Activated CD4-positive, alpha-beta T cell treated with anti-CD3 and anti-CD28 coated beads for 48 hours (primary cell): ENCODE data around the gene DNPH1.

ENCODE experiments used
- DNase-seq: peaks from one replicate; pipeline ENCODE4 v3.0.0-alpha.2; 2020

Gene DNPH1

GRCh38 chr6:43207286-43207685 is 22.0 kb downstream of the DNPH1 start:
- DNase-seq = no peak

- DNase-seq = no peak
These were observed 23.4 kb downstream of the DNPH1 start for GRCh38 chr6:43205849-43206248.

GRCh38 chr6:43204271-43205105 is 24.8 kb downstream of the DNPH1 start:
- no peak for DNase-seq

GRCh38 chr6:43203718-43204095 is 25.6 kb downstream of the DNPH1 start:
- DNase-seq = no peak

- DNase-seq = no peak
These were observed 26.1 kb downstream of the DNPH1 start for GRCh38 chr6:43203029-43203717.

DNA sequence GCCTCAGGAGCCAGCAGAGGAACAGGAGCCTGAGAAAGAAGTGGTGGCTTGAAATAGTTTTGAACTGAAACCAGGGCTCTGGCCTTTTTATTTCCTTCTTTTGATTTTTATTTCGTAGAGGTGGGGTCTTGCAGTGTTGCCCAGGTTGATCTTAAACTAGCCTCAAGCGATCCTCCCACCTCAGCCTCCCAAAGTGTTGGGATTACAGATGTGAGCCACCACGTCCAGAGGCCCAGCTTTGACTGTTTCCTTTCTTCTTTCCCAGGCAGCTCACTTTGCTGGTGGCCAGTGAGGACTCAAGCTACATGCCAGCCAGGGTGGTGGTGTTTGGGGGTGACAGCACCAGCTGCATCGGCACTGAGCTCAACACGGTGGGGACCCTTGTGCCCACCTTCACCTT is 26.8 kb downstream of the DNPH1 start:
- no peak for DNase-seq

DNA sequence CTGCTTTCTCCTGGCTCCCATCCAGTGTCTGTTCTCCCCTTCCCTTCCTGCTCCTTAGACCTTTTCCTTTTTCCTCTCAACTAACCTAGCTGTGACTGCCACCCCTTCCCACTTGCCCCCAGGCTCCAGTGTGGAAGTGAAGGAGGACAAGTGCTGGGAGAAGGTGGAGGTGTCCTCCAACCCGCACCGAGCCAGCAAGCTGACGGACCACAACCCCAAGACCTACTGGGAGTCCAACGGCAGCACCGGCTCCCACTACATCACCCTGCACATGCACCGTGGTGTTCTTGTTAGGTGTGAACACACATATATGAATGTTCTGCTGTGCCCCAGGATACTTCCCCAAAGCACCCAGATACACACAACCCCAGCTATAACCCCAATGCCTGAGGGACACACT is 28.7 kb downstream of the DNPH1 start:
- no peak for DNase-seq

GRCh38 chr6:43199912-43200311 is 29.4 kb downstream of the DNPH1 start:
- no peak for DNase-seq

- no peak for DNase-seq
These were observed 32.9 kb downstream of the DNPH1 start for GRCh38 chr6:43196337-43196736.

DNA sequence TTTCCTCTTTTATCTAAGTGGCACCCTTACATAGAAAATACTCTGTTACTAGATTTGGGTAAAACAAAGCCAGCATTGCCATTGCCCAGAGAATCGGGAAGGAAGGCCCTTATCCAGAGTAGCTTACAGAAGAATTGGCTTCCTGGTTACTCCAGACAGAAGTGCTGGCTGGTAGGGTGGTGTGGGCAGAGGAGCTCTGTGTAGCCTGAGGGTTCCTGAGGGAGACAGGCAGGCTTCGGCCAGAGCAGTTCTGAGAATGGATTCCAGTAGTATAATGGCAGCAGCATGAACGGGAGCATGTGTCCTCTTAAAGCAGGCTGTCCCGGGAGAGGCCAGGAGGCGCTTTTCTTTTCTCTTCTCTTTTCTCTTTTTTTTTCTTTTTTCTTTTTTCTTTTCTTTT is 35.4 kb downstream of the DNPH1 start:
- no peak for DNase-seq

DNA sequence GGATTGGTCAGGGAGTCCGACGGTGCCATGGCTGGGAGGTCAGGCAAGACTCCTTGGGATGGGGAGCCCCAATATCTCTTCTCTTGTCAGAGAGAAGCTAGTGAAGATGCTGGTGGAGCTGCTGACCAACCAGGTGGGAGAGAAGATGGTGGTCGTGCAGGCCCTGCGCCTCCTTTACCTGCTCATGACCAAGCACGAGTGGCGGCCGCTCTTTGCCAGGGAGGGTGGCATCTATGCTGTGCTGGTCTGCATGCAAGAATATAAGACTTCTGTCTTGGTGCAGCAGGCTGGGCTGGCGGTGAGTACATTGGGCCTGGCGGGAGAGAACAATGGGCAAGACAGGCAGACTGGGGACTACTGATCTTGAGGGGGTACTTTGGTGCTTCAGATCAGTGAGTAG is 36.4 kb downstream of the DNPH1 start:
- DNase-seq = no peak

DNA sequence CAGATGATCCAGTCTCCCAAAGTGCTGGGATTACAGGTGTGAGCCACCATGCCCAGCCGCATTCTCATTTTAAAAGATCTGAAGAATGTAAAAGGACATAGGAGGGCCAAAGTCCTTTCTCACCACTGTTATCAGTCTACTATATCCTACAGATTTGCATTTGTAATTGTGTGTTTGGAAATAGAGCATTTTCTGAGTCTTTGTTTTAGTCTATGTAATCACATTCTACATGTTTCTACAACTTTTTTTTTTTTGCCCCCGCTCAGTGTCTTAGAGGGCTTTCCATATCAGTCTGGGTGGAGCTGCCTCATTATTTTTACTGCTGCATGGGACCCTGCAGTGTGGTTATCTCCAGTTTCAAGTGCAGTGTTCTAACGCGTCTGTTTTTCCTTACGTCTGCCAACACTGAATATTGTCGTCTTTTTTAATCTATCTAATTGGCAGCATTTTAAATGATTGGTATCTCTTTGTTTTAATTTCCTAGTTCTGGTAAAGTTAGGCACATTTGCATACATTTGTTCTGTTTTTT is 39.4 kb downstream of the DNPH1 start:
- no peak for DNase-seq

GRCh38 chr6:43188426-43188825 is 40.9 kb downstream of the DNPH1 start:
- DNase-seq = no peak

DNA sequence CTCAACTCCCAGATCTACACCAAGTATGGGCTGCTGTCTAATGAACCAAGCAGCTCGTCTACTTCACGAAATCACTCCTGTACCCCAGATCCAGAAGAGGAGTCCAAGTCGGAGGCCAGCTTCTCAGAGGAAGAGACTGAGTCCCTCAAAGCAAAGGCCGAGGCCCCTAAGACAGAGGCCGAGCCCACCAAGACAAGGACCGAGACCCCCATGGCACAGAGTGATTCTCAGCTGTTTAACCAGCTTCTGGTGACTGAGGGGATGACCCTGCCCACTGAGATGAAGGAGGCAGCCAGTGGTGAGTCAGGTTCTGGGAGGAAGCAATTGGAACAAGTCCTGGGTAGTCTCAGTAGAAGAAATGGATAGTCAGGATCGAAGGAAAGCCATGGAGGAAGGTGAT is 41.5 kb downstream of the DNPH1 start:
- no peak for DNase-seq

- no peak for DNase-seq
These were observed 42.6 kb downstream of the DNPH1 start for GRCh38 chr6:43186706-43187105.

GRCh38 chr6:43186019-43186418 is 43.3 kb downstream of the DNPH1 start:
- DNase-seq = no peak

- no peak for DNase-seq
These were observed 43.8 kb downstream of the DNPH1 start for GRCh38 chr6:43185391-43185985.

GRCh38 chr6:43184268-43184985 is 44.9 kb downstream of the DNPH1 start:
- no peak for DNase-seq

DNA sequence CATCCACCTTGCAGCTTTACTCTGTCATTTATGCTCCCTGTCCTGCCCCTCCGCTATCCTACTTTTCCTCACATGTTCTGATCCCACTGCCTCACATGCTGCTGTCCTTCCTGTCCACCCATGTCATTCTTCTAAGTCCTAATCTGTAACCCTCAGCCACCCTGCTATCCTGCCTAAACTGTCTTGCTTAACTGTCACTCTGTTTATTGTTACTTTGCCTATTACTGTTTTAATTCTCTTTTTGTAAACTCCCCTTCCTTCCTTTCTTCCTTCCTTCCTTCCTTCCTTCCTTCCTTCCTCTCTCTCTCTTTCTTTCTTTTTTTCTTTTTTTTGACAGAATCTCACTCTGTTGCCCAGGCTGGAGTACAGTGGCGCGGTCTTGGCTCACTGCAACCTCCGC is 45.8 kb downstream of the DNPH1 start:
- no peak for DNase-seq

DNA sequence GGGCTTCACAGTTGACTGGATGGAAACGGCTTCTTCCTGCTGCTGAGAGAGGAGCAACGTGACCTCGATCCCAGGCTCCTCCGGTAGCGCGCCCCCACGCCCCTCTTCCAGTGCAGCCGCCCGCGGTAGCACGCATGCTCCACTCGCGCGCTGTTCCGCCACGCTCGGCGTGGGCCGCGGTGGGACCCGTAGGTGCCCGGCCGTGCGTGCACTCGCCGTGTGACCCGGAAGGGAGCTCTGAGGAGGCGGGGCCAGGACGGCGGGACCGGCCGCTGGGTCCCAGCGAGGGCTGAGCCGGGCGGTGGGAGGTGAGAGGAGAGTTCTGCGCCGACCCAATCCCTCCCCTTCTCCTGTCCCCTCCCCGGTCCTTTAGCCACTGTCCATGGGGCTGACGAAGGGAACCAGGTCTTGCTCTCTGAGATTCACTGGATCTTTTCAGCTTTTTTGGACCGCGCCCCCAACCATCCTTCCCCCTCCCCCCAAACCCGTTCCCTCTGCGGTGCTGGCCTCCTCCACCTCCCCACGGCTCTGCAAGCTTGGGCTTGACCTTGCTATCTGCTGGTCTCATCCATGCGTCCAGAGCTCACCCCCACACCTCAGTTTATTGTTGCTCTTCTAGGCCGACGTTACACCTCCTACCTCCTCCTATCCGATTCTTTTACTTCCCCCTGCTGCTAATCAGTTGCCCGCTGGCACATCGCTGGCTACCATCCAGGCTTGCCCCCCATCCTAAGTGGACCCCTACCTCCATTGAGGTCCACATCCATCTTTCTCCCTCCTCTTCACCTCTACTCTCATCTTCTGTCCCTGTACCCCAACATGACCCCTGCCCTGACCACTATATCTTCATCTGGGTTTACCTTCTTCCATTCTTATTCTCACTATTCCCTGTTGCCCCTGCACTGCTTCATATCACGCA is 47.1 kb downstream of the DNPH1 start, which contains the start of gene CUL9:
Gene CUL9, plus strand, starts transcription at position 255 of the 919 bp plus-strand sequence. CDS start 2,115 bp downstream, outside the sequence.
- peak; percentile 87 for DNase-seq

- no peak for DNase-seq
These were observed 47.7 kb downstream of the DNPH1 start for GRCh38 chr6:43181621-43181941.

- DNase-seq = no peak
These were observed 48.3 kb downstream of the DNPH1 start for GRCh38 chr6:43180985-43181384.
